ENCODE data around the gene ANAPC1.
A peak's percentile ranks its signal among the peaks of the same experiment; 100 is the strongest.
"Not testable (repeated sequence)": the region's sequence is repeated elsewhere in the genome, so short reads cannot be mapped to it uniquely, and the experiment has no call there.

Gene ANAPC1

DNA sequence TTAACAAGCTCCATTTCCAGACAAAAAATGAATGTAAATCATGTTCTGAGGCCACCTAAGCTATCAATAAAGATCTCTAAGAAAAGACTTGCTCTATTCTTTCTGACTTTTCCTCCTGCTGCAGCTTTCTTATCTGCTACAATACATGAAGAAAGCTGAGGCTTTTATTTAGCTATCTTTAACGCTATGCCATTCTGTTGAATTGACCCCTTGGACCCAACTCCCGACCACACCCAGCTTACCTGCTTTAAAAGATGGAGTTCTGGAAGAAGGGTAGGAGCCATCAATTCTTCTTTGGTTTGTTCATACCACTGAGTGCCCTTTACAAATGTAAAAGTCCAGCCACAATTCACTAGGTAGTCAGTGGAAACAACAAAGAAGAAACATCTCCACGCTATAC is 99.9 kb downstream of the ANAPC1 start:
- DNase-seq, result not testable (repeated sequence)

DNA sequence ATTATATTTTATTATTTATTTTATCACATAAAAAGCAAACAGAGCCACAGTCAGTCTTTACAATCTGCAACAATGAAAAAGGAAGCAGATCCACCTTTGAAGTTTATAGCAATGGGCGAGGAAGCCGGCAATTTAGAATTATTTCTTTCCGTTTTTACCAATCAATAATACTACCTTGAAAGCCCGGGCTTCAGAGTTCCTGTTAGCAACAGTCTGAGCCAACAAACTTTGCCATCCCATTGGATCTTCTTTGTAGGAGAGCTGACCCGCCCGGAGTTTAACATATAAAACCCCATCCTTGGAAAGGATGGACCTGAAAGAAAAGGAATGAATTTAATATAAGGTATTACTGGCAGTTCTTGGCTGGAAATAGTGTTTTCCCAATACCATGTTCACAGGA is 101.8 kb downstream of the ANAPC1 start:
- not testable (repeated sequence) for DNase-seq

DNA sequence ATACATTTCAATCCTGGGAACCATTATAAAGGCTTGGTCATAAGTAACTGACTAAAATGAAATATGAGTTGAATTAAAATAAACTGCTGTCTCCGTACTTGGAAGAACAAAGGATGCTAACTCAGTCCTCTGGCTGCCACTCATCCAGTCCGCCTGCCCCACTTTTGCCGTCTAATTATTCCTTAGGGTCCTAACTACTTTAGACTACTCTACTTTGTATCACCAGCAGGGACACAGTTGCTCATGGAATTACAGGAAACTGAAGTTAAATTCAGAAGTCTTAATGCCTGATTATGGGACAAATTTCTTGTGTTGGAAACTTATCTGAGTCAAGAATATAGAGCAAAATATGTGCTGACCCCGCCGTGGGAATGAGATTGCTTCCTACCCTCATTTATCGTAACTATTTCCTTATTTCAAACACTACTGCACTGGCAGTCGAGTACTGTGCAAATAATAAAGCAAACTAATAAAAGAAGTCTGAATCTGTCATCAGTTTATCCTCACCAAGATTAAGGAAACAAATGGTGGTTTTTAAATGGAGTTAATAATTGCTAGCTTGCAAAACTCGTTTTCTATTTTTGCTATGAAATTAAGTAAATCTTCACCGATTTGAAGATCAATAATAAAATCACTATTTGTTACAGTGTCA is 102.4 kb downstream of the ANAPC1 start:
- DNase-seq, result not testable (repeated sequence)

DNA sequence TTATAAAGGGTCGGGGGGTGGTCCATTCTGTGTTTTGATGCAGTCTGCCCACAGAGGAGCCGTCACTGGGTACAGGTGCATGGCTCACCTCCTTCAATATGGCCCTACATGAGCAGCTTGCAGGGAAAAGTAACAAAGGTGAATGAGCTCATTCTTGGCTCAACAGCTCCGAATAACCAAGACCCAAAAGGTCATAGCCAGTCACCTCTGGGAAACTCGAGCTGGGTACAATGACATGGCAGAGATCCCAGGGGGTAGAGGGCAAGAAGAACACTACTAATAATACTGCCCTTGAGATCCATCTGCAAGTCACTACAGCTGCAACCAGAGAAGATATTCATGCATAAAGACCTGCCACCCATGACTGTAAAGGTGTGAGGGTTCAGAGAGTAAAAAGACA is 106.8 kb downstream of the ANAPC1 start:
- DNase-seq, result not testable (repeated sequence)

DNA sequence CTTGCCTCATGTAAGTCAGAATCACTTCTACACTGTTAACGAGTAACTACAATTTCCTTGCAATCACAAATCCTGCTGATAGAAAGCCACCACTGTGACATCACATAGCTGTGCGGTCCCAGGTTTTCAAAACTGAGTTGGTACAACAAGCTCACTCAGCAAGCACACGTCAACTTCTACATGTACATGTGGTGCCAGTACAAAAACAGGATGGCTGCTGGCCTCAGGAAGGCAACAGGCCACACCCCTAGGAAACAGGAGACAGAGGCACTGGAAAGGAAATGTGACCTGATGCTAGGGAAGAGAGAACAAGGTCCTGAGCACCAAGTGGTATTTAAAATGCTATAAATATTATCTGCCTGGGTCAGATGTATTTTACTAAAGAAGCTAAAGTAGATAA is 107.7 kb downstream of the ANAPC1 start:
- not testable (repeated sequence) for DNase-seq

DNA sequence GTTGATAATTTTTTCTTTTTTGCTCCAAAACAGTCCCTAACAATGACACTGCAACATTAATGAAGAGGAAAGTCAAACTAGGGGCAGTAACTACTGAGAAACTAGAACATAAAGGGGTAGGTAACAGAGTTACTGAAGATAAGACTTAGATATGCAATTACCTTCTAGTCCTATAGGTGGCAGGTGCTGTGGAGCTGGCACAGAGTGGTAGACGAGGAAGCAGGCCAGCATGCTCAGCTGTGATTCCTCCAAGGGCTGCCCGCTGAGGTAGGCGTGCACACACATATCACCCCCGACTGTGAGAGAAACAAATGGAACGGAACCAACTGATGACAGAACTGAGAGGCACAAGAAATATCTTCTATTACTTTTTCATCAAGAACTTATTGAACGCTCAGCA is 111.8 kb downstream of the ANAPC1 start:
- not testable (repeated sequence) for DNase-seq

DNA sequence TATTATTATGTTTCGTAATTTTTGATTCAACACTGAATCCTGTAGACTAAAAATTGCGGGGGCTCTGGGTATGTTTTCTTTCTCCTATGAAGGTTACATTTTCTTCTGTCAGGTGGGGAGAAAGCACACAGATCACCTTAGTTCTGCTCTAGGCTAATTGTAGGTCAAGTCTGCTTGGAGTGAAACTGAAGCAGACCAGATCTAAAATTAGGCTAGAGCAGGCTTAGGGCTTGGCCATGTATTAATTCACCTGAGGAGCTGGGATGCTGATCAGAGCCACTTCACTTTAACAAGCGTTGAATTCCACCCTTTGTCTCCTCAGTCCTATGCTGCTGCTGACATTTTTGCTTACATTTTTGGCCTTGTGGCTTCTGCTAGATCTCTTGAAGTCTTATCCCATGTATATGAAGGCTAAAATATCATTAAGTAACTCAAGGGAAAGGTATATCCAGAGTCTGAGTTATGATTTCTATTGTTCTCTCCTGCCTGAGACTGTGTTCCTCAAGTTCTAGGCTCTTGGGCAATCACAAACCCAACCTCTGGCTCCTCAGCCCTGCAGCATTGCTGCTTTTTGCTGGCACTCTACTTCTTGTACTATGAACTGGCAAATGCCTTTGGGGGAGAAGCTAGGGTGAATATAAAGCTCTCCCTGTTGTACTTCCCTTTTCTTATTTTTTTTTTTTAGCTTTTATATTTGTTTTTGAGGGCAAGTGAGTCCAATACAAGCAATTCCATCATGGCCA is 112.9 kb downstream of the ANAPC1 start:
- not testable (repeated sequence) for DNase-seq

DNA sequence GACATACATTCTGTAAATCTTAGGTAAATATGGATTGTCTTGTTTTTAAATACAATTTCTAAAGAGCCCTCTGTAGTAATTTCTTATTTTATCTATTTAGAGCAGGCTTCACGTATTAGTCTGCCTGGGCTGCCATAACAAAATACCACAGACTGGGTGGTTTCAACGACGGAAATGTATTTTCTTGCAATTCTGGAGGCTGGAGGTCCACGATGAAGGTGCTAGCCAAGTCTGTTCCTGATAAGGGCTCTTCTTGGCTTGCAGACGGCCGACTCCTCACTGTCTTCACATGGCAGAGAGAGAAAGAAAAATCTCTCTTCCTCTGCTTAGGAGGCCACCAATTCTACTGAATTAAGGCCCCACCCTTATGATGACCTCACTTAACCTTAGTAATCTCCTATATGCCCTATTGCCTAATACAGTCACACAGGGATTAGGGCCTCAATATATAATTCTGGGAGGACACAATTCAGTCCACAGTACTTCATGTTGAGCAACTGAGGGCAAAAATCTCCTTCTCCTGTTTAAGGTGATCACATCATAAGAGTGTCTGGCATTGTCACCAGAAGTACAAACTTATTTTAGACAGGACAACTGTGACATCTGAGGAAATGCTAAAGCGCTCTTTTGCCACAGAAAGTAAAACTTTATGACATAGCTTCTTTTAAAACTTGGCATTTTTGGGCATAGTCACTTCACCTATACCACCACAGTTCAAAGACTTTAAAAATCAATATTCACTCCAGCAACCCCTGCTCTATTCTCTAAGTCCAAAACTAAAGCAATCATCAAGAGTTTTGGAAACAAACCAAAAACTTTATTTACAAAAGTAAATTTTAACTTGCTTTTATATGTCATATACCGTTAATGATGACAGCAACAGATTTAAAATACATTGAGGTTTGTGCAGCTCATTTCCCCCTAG is 115.5 kb downstream of the ANAPC1 start:
- DNase-seq, result not testable (repeated sequence)

DNA sequence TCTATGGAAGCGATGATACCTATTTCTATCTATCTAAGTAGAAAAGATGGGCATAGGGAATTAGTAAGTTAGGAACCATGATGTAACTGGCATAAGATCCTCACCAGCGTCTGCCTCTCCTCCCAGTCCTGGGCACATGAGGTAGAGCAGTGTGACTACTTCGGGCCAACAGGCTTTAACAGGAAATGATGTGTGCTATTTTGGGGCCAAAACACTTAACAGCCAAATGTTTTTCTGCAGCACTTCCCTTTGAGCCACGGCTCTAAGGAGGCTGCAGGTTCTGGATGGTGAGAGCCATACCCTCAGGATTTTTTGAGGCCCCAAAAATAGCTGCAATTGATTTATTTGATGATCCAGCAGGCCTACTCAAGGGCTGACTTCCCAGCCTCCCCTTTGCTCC is 116.9 kb downstream of the ANAPC1 start:
- DNase-seq, result peak in 1 of 2 donors; percentile 14

DNA sequence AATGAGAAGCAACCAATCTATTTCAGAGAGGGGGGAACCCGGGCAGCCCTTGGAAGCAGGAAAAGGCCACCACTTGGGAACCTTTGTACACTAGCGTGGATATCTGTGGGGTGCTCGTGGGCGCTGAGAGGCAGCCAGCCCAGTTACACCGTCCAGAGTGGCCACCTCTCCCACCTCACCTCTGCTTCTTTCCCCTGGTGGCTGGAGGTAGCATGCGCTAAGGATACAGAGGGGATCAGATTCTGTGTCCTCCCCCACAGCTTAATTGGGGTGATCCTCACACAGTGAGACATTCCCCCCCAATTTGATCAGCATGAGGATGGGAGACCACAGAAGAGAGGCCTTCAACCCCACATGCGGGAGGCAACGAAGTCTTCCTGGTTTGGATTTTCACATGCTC is 117.7 kb downstream of the ANAPC1 start:
- DNase-seq, result not testable (repeated sequence)

DNA sequence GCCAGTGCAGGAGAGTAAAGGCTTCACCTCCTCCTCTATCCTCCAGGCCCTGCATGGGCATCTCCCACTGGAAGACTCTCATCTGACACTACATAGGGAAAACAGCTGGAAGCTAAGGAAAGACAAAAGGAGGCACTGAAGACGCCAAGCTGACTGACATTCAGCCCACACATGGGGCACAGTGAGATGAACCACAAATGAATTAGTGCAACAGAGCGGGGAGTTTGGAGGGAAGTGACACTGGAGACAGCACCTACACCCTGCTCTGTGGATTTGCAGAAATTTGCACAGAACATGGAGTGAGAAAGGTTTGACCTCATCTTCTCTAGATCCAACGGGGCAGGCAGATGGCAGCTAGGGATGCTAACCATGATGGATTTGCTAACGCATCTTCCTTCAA is 119.8 kb downstream of the ANAPC1 start:
- DNase-seq, result not testable (repeated sequence)

DNA sequence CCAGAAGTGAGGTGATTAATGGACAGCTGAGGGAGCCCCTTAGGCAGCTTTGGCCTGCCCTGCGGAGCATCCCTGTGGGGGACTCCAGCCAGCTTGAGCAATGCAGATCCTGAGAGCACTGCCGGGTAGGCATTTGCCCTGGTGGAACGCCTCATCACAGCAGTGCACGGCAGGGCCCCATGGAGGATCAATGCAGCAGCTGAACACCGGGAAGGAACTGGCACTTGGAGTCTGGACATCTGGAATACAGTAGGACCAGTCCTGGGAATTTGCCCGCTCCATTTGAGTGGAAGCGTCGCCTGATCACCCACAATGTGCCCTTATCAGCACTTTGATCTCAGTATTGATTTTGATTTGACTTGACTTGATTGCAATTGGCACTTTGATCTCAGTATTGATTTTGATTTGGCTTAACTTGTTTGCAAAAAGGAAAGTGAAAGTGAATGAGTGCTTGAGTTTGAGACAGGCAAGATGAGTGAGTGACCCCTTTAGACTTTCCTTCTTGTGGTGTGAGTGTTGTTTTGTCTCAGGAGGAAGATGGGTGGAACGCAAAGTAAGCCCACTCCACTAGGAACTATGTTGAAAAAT is 123.2 kb downstream of the ANAPC1 start:
- not testable (repeated sequence) for DNase-seq

DNA sequence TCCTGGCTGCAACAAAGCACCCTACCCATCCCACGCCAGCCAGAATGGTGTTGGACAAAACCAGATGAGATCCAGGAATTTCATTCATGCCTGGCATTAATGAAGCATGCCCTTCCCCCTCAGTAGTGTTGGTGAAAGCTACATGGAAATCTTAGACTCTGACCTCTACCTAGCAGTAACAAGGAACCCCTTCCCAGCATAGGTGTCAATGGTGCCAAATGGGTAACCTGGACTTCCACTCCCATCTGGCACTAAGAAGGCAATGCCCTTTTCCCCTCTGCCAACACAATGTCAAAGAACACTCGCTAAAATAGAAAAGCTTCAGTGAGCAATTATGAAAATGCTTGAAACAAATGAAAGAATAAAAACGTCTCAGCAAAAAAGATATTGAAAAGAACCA is 131.5 kb downstream of the ANAPC1 start:
- not testable (repeated sequence) for DNase-seq

DNA sequence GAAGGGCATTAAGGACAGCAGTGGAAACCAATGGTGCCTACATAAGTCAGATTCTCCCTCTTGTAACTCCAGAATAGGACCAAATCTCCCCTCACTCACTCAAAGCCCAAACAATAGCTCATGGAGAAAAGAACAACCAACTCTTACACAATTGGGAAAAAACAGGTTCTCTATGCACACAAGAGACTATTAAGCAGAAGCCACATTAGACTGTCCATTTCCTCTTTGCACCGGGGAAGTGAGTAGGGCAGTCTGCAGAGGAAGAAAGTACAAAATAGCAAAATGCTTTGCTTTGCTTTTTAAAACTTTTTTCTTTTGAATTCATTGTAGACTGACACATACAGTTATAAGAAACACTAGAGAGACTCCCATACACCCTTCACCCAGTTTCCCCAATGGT is 133.4 kb downstream of the ANAPC1 start:
- DNase-seq, result not testable (repeated sequence)

DNA sequence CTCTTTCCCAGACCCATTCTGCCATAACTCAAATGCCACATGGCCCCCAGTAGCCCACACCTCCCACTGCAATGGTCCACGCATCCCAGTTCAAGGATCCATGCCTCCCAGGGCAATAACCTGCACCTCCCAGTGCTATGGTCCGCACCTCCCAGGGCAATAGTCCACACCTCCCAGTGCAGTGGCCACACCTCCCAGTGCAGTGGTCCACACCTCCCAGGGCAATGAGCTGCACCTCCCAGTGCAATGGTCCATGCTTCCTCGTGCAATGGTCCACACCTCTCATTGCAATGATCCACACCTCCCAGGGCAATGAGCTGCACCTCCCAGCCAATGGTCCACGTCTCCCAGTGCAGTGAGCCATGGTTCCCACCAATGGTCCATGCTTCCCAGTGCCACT is 135.6 kb downstream of the ANAPC1 start:
- DNase-seq, result not testable (repeated sequence)

DNA sequence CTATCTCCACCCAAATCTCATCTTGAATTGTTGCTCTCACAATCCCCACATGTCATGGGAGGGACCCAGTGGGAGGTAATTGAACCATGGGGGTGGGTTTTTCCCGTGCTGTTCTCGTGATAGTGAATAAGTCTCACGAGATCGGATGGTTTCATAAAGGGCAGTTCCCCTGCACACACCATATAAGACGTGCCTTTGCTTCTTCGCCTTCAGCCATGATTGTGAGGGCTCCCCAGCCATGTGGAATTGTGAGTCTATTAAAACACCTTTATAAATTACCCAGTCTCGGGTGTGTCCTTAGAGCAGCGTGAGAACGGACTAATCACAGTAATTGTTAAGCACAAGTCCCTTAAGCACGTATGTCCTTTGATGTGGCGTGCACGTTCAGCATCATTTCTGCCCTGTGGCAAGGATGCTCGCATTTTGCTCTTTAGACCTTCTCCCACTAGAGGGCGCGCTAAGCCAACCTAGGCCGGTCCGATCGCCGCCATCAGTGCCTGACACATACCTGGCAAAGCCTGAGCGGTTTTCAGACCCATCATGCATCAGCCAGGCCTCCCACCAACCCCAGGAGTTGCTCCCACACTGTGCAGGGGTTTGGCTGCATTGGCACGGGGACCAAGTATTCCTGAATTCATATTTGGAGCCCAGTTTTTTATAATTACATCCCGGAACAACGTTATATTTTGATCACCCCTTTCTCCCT is 136.4 kb downstream of the ANAPC1 start:
- not testable (repeated sequence) for DNase-seq

DNA sequence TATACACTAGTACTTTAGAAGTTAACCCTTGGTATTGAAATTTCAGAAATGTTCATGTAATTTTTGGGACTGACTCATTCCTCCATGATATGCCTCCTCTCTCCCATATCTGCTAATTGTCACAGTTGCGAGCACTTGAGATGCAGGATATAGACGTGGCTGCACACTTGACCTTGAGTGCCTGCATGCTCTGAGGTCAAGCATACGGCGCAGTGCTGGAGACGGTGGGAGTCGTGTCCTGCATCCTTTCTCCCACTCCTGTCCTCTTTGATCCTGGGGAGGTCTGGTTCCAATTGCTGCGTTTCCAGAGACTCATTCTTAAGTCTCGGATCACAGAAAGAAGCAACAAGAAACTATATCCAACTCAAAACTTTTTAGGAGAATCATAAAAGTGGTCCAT is 139.2 kb downstream of the ANAPC1 start:
- not testable (repeated sequence) for DNase-seq

DNA sequence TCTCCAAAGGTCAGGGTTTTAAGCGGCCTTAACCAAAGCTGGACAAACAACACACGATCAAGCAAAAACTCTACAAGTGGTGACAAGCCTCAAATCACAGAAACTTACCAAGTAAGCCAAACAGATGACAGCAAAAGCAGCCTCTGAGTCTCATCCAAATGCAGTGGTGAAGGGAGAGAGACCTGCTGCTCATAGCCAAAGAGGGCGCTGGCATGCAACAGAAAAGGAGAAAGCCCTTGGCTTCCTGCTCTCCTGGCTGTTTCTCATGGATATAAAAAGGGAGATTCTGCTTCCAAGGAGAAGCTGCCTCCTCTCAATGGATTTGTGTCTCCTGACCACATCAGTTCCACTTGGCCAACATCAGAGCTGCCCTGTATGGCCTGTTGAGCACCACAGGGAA is 142.5 kb downstream of the ANAPC1 start:
- not testable (repeated sequence) for DNase-seq

DNA sequence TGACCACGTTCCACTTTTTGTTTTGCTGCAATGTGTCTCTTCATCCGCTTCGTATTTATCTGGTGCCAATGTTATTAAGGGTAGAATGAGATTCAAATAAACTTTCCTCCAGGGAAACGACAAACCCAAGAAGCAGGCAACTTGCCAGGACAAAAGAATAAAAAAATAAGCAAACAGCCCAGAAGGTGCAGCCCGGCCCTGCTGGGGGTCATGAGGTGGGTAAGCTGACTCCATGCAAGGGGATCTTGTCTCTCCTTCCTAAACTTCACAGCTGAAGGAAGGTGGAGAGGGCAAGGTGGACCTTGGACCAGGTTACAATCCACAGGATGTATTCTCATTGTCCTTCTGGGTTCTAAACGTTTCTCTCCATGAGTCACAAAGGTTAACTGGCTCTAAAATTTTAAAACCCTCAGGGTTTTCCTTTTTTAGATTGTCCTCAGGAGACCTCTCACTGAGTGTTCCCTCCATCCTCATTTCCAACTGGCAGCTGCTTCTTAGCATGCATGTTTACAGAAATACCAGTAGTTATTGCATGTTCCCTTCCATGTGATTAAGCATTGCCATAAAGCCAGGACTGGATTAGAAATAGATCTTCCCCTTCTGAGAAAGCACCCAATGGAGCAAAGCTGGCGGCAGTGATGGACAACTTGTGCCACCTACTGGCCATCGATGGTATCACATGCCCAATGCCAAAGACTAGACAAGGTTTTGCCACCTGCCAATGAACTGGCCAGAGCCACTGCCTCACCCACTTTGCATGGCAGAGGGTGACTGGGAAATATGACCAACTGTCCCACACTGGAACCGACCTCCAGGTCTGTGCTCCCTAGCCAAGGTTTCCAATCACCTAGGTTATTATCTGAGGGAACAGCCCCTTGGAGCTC is 147.9 kb downstream of the ANAPC1 start:
- DNase-seq, result not testable (repeated sequence)

DNA sequence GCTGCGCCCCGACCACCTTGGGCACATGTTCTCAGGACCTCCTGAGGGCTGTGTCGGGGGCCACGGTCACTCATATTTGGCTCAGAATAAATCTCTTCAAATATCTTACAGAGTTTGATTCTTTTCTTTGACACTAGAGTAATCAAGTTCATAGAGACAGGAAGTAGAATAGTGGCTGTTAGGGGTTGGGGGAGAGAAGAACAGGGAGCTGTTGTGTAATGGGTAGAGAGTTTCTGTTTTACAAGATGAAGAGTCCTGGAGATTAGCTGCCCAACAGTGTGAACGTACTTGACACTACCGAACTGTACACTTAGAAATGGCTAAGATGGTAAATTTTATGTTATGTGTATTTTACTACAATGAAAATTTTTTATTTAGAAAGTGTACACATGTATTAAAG is 148.6 kb downstream of the ANAPC1 start:
- DNase-seq, result not testable (repeated sequence)

DNA sequence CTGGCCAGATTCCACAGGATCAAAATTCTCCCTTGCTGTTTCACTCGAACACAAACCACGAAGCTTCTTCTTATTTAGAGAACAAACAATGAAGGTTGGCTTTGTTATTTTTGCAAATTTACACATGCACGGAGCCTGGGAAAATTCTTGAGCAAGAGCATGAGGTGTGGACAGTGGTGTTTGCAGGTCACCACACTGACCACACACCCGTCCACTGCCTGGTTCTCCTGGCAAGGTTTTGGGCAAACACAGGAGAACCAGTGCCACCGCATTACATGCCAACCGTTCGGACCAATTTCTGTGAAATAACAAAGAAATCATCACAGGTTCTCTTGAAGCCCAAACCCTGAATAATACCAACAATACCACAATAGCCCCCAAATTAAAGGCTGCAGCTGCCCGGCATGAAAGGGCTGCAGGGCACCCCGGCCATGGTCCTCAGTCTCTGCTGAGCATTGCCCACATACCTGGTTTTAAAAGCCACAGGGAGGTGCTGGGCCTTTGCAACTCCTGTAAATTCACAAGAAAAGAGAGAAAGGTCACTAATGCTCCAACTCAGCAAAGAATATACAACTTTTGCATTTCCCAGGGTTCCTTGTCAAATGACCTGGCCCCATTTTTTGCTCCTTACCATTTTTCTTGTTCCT is 154.1 kb downstream of the ANAPC1 start:
- DNase-seq, result not testable (repeated sequence)
